ENCODE measurements around the gene HSF5. TPM values are rescaled to one million over a fixed set of nuclear protein-coding genes. Genes with fewer than 3 reads are reported as not detected.
A peak's percentile ranks its signal among the peaks of the same experiment; 100 is the strongest.

HSF5 gene
- total RNA-seq, 1 experiment from 2014 or later: not detected

DNA sequence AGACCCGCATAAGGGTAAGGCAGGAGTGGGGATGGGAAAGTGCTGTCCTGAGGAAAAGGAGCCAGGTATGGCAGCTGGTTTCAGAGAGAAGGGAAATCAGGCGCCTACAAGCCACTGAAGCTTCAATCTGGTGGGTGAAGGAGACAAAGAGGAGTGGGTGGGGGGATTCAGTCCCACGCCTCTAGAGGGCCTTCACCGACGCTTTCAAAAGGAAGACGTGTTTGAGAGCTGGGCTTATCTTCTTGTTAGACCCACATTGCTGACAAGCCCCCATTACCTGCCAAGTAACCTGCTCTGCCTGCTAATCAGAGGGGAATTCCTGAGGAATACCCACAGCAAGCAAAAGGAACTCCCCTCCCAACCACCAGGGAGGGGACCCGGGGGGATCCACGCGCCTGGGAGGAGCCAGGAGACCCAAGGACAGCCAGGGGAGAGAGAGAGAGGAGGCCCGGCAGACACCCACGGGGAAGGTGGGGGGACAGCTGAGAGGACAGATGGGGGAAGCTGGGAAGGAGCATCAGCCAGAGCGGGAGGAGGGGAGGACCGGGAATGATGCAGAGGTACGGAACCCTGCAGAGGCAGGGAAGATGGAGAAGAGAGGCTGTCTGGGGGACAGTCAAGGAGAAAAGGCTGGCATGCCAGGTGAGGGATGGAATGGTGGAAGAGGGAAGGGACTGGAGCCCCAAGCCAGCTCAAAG is 25.2 kb upstream of the HSF5 start:
- TF ChIP-seq CTCF (conservative IDR thresholded peaks at IDR 0.05): 0 out of 3 replicates have a peak, but pooled peaks have one; percentile 23
- Histone ChIP-seq H3K14ac (ENCODE audit: insufficient read depth, low read length) (no peak overlapping the region), H3K79me2 (ENCODE audit: insufficient read depth, low read length) (no peaks in the 10 kb centered on the region), H4K8ac (replicated peaks; ENCODE audit: insufficient read length, low read depth, low read length) (no peak overlapping the region), H3K4ac (ENCODE audit: low read depth, low read length) (no peak overlapping the region), H2BK15ac (ENCODE audit: low read depth, low read length) (no peak overlapping the region), H2BK20ac (ENCODE audit: low read depth, low read length, poor library complexity, severe bottlenecking) (no peak overlapping the region), H3K18ac (ENCODE audit: insufficient read length, low read depth, low read length) (no peak overlapping the region), H3T11ph (ENCODE audit: low read length) (no peak overlapping the region), H2BK5ac (ENCODE audit: insufficient read length, low read length) (no peak overlapping the region), H3K23me2 (ENCODE audit: insufficient read length, low read depth, low read length, poor library complexity, severe bottlenecking) (peaks cover 11% of the 10 kb centered on the region), H4K5ac (ENCODE audit: insufficient read length, low read depth, low read length) (no peak overlapping the region), H3K79me1 (ENCODE audit: insufficient read depth, low read depth, low read length, poor library complexity, severe bottlenecking) (no peaks in the 10 kb centered on the region), H2BK12ac (ENCODE audit: insufficient read length, low read depth, low read length) (no peak overlapping the region), H3K27me3 (ENCODE audit: insufficient read depth, low read length) (no peaks in the 10 kb centered on the region), H4K91ac (ENCODE audit: insufficient read length, low read depth, low read length) (no peak overlapping the region), H3K23ac (ENCODE audit: insufficient read length, low read depth, low read length) (no peak overlapping the region), H3K4me2 (ENCODE audit: insufficient read depth, insufficient read length, low read length) (peak overlapping the region; percentile 88), H3K27ac (ENCODE audit: insufficient read length, low read depth, low read length) (no peak overlapping the region), H2BK120ac (ENCODE audit: low read depth, low read length, poor library complexity, severe bottlenecking) (no peak overlapping the region), H2AK5ac (ENCODE audit: insufficient read length, low read length) (no peak overlapping the region), H4K20me1 (ENCODE audit: control insufficient read depth, insufficient read depth, insufficient read length) (no peaks in the 10 kb centered on the region), H3K9me3 (ENCODE audit: control insufficient read depth, low read depth, low read length) (no peaks in the 10 kb centered on the region), H3K9ac (ENCODE audit: extremely low read depth, insufficient read length, low read length) (peak overlapping the region; percentile 53), H2AFZ (ENCODE audit: low read length) (no peak overlapping the region), H3K4me1 (ENCODE audit: insufficient read depth, low read length) (peaks cover 3% of the 10 kb centered on the region; the same call in 1 of the 2 replicates), H3K56ac (ENCODE audit: insufficient read length, low read depth, low read length) (no peak overlapping the region)
- Mint-ChIP-seq H3K9me3 (no peaks in the 10 kb centered on the region; a peak in 1 of 5 replicates), H3K36me3 (ENCODE audit: insufficient read depth in 1 of 3, low read depth in 3 of 3) (peaks cover 21 to 44% (median 43%) of the 10 kb centered on the region in 3 experiments; a peak in 6 of 7 replicates), H3K27me3 (ENCODE audit: low read depth) (no peaks in the 10 kb centered on the region), H3K4me3 (peak overlapping the region; percentile 90 to 95), H3K27ac (peak overlapping the region; percentile 75 to 98 (median 76); a peak in 5 of 7 replicates), H3K4me1 (peaks cover 24 to 33% of the 10 kb centered on the region in 2 experiments)
- DNase-seq: no peak
- WGBS (ENCODE audit: extremely low coverage, insufficient read length, low lambda C conversion rate): no CpG with 5 or more reads among the region's 14 CpGs

All from H9 (cell line).